Thoracic aorta (tissue), 2 donors: ENCODE measurements around the gene ANTXRL. TPM values are rescaled to one million over a fixed set of nuclear protein-coding genes. Genes with fewer than 3 reads are reported as not detected.
"Not testable (repeated sequence)": the region's sequence is repeated elsewhere in the genome, so short reads cannot be mapped to it uniquely, and the experiment has no call there.

Experiments
- ATAC-seq: fragments of 150-250 bp; one replicate; pipeline ENCODE4 v1.8.0; 2017; ENCODE audit warnings: low read depth; ENCODE audit not compliant: insufficient number of reproducible peaks, low FRiP score
- DNase-seq: peaks from one replicate; pipeline ENCODE4 v3.0.0-alpha.2; 2020; ENCODE audit warnings: low spot score
- H3K27ac ChIP-seq, 2 donors: fragments of 200-600 bp; sonication (generic); 1 replicate in 1 of 2; 2 replicates in 1 of 2; pipeline ENCODE4 v1.5.1; 2016; ENCODE audit warnings: mild to moderate bottlenecking in 2 of 2, moderate library complexity in 2 of 2
- H3K27me3 ChIP-seq: fragments of 200-600 bp; sonication (generic); replicated peaks from 2 replicates; pipeline ENCODE4 v1.6.0; 2016; ENCODE audit warnings: mild to moderate bottlenecking; ENCODE audit not compliant: insufficient read depth
- H3K36me3 ChIP-seq: fragments of 200-600 bp; sonication (generic); one replicate; pipeline ENCODE4 v1.5.1; 2016
- H3K4me1 ChIP-seq, 2 donors: fragments of 200-600 bp; sonication (generic); 1 replicate in 1 of 2; 2 replicates in 1 of 2; pipeline versions ENCODE4 v1.5.1 to v1.6.0; 2016; ENCODE audit warnings: low read depth in 2 of 2, mild to moderate bottlenecking in 1 of 2; ENCODE audit not compliant: control insufficient read depth in 1 of 2
- H3K4me3 ChIP-seq: fragments of 200-600 bp; sonication (generic); 2 replicates; pipeline ENCODE4 v1.5.1; 2016; ENCODE audit warnings: mild to moderate bottlenecking
- H3K9me3 ChIP-seq: fragments of 200-600 bp; sonication (generic); 2 replicates; pipeline ENCODE4 v1.5.1; 2016
- total RNA-seq, 2 donors: library from RNA; depleted of rRNA; stranded (reverse); fragments of >200 nt; gene quantifications; one replicate each; pipeline versions ENCODE4 v1.1.0 to v1.2.3, GENCODE V29; 2016
- TF ChIP-seq, protein P1 (sequence below): fragments of 200-600 bp; sonication (generic); IDR thresholded peaks from one replicate; pipeline ENCODE4 v1.5.1; 2019; ENCODE audit warnings: antibody characterized with exemption

The ANTXRL gene
- total RNA-seq, 2 donors from 2014 or later: not detected

DNA sequence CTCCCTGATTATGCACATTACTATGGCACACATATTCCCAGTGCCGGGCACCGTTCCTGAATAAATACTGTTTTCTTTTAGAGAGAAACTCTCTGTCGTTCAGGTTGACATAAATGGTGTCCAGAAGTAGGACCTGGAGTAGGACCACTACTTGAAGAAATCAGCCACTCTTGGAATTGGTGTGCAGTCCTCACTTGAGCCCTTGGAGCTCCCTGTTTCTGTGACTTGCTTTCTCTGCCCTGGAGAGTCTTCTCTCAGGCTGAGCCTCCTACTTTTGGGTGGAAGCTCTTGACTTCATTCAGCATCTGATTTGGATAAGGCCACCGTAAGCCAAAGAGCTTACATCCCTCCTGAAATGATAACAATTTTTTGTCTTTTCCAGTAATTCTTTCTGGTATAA, 29.7 kb upstream of the ANTXRL start:
- Histone ChIP-seq H3K27me3 (no peaks in the 10 kb centered on the region), H3K9me3 (no peaks in the 10 kb centered on the region), H3K4me1 (peaks cover 37 to 50% of the 10 kb centered on the region in 2 donors), H3K36me3 (no peaks in the 10 kb centered on the region), H3K27ac (peak overlapping the region; percentile 50 to 64), H3K4me3 (no peak overlapping the region)
- DNase-seq (no peak), ATAC-seq (no peak)
- TF ChIP-seq, protein P1, sequence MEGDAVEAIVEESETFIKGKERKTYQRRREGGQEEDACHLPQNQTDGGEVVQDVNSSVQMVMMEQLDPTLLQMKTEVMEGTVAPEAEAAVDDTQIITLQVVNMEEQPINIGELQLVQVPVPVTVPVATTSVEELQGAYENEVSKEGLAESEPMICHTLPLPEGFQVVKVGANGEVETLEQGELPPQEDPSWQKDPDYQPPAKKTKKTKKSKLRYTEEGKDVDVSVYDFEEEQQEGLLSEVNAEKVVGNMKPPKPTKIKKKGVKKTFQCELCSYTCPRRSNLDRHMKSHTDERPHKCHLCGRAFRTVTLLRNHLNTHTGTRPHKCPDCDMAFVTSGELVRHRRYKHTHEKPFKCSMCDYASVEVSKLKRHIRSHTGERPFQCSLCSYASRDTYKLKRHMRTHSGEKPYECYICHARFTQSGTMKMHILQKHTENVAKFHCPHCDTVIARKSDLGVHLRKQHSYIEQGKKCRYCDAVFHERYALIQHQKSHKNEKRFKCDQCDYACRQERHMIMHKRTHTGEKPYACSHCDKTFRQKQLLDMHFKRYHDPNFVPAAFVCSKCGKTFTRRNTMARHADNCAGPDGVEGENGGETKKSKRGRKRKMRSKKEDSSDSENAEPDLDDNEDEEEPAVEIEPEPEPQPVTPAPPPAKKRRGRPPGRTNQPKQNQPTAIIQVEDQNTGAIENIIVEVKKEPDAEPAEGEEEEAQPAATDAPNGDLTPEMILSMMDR: no peak

DNA sequence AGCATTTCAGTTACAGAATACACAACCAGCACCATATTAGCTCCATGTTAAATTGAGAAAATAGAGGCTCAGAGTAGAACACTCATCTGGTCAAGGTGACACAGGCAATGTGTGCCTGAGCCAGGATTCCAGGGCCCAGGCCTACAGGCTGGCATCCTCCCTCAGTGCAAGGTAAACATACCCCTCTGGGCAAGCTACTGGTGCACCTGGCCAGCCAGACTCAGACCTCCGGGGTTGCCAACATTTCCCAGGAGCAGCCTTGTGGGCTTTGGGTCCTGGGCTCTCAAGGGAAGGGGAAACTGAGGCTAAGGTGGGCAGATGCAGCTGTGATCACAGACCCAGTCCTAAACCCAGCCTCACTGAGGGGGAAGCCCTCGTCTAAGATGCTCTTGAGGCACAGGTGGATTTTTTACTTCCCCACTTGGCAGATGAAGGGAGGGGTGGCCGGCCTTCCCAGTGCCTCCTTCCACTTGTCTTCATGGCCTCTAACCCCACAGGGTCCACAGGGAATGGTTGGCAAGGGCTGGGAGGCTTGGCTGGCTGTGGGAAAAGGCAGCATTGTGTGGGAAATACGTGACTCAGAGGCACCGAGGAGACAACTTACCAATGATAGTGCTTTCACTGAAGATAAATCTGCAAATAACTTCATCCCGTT, 23.8 kb upstream of the ANTXRL start:
- peaks cover 11 to 13% of the 10 kb centered on the region in 2 donors for H3K4me1 ChIP-seq
- not testable (repeated sequence) for DNase-seq, H3K4me3 ChIP-seq, H3K27me3 ChIP-seq, H3K27ac ChIP-seq, ATAC-seq, H3K36me3 ChIP-seq, H3K9me3 ChIP-seq

DNA sequence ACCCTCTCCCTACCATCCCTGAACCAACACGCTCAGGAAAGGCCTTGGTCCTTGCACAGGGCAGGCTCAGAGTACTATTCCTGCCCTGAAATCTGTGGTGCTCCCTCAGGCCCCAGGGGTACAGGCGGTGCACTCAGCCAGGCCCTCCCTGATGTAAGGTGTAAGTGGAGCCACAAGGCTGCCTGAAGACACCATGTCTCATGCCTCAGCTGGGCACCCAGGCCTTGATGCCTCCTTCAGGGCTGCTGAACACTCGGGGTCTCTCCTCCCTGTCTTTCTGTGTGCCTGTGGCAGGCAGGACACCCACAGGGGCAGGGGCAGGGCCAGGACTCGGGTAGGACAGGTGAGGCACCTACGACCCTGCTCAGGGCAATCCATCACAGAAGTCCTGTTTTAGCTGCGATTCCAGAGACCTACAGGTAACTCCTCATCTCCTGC, 22.9 kb upstream of the ANTXRL start:
- Histone ChIP-seq H3K9me3 (no peaks in the 10 kb centered on the region), H3K27me3 (no peaks in the 10 kb centered on the region), H3K27ac (no peak overlapping the region), H3K36me3 (no peaks in the 10 kb centered on the region), H3K4me3 (no peak overlapping the region), H3K4me1 (peaks cover 5% of the 10 kb centered on the region in 2 donors)
- no peak for DNase-seq
- ATAC-seq: no peak
- TF ChIP-seq, protein P1: no peak

DNA sequence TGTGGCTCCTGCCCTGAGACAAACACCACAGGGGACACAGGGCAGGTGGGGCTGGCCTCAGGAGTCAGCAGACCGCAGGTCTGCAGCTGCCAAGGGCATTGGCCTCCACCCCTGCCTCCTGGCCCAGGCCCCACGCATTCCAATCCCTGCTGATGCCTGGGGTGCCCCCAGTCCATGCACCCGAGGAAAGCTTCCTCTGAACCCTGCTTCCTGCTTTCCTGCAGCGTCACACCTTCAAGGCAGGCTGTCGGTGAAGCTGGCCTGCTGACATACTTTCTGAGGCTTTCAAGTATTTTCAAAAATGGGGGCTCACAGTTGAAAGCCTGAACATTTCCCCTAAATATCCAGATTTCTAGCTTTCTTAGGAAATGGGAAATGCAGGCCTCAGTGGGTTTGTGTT, 22.5 kb upstream of the ANTXRL start:
- Histone ChIP-seq H3K4me3 (no peak overlapping the region), H3K9me3 (no peaks in the 10 kb centered on the region), H3K27me3 (no peaks in the 10 kb centered on the region), H3K27ac (no peak overlapping the region), H3K36me3 (no peaks in the 10 kb centered on the region), H3K4me1 (peaks cover under 1% of the 10 kb centered on the region in 2 donors)
- TF ChIP-seq, protein P1: no peak
- no peak for ATAC-seq
- no peak for DNase-seq

DNA sequence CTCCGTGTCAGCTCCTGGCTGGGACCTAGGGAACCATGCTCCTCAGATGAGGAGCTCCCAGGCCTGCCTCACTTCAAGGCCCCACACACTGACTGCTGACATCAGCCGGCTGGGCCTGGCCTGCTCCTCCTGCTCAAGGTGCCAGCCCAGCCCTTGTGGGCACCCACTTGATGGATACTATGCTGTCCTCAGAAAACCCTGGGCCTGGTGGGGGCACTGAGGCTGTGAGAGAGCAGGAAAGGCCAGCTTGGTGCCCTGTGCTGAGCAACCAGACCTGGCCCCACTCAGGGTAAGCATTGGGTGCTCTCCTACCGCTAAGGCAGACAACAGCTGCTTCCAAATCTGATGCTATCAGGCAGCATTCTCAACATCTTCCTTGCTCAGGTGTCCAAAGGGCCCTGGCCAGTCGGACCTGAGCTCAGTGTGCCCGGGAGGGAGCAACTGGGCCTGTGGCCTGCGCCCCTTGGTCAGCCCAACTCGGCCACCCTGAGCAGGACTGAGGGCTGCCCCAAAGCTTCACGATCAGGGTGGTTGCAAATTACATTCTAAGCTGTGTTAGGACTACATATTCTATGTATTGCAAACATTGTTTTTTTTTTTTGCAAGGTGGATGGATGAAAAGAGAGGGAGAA, 21.9 kb upstream of the ANTXRL start:
- Histone ChIP-seq H3K4me3 (no peak overlapping the region), H3K27ac (no peak overlapping the region), H3K9me3 (no peaks in the 10 kb centered on the region), H3K27me3 (no peaks in the 10 kb centered on the region), H3K36me3 (no peaks in the 10 kb centered on the region), H3K4me1 (no peaks in the 10 kb centered on the region)
- DNase-seq (no peak), ATAC-seq (no peak)
- TF ChIP-seq, protein P1: no peak

DNA sequence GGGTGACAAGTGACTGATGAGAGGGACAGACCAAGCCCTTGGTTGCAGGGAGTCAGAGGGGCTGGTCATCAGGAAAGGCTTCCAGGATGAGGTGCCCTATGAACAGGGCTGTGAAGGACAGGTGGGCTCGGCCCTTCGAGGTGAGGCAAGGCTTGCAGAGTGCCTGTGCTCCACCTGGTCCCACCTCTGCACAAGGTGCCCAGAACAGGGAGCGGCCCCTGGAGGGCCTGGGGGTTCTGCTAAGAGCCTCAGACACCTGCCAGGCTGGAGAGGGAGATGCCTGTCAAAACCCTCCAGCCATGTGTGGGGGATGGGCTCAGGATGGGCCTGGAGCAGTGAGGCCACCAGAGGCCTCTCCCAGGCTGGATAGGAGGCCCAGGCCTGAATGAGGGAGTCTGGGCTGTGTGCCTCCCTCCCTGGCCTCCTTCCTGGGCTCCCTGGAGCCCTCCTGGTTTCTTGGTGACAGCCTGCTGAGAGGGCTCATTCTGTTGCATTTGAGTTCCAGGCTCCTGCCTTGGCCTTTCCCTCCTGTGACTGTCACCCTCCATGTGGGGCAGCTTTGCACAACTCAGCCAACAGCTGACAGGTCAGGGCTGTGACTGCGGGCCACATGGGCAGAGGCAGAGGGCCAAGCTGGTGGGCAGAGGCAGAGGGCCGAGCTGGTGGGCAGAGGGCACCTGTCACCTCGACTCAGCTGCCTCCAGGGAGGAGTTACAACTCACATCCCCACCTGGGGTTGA, 21.1 kb upstream of the ANTXRL start:
- not testable (repeated sequence) for H3K27me3 ChIP-seq, H3K4me3 ChIP-seq, H3K27ac ChIP-seq, H3K9me3 ChIP-seq, DNase-seq, H3K4me1 ChIP-seq, H3K36me3 ChIP-seq, ATAC-seq
